ENCODE data around the gene ADCY9.

The ADCY9 gene

GRCh38 chr16:4011225-4011939 lies 104.9 kb downstream of the ADCY9 start:
- no peak for DNase-seq (ENCODE audit: low read depth)
- no peak overlapping the region for H3K4me3 ChIP-seq (ENCODE audit: low read length)
- no peak for TF ChIP-seq CTCF (conservative IDR thresholded peaks at IDR 0.05; ENCODE audit: low read depth, low read length)

- no peak overlapping the region for H3K4me3 ChIP-seq (ENCODE audit: low read length)
- no peak for TF ChIP-seq CTCF (conservative IDR thresholded peaks at IDR 0.05; ENCODE audit: low read depth, low read length)
- DNase-seq (ENCODE audit: low read depth), result no peak
Observed at GRCh38 chr16:4010225-4011158, 105.8 kb downstream of the ADCY9 start.

DNA sequence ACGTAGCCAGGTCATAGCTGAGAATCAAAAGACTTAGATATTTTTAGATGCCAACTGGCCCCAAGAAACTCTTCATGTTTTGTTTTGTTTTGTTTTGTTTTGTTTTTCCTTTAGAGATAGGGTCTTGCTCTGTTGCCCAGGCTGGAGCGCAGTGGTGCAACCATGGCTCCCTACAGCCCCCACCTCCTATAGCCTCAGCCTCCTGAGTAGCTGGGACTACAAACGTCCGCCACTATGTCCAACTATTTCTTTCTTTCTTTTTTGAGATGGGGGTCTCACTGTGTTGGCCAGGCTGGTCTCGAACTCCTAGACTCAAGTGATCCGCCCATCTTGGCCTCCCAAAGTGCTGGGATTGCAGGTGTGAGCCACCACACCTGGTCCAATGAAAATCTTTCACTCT lies 107.1 kb downstream of the ADCY9 start:
- no peak for DNase-seq (ENCODE audit: low read depth)
- TF ChIP-seq CTCF (conservative IDR thresholded peaks at IDR 0.05; ENCODE audit: low read depth, low read length), result no peak
- no peak overlapping the region for H3K4me3 ChIP-seq (ENCODE audit: low read length)

DNA sequence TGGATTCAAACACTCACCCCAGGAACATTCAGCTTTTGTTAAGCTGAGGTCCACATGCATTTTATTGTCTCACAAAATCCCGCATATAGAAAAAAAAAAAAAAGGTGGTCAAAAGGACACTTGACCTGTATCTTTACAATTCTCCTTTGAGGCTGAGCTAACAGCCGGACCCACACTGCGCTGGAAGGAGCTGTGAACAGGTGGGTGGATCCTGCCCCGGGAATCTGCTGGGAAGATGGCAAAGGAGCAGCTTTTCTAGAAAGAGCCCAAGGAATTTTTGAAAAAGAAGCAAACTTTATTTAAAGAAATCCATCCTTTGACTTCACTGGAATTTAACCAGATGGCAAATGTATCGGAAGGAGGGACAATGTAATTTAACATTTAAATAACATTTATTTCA lies 108.1 kb downstream of the ADCY9 start:
- no peak for TF ChIP-seq CTCF (conservative IDR thresholded peaks at IDR 0.05; ENCODE audit: low read depth, low read length)
- no peak for DNase-seq (ENCODE audit: low read depth)
- H3K4me3 ChIP-seq (ENCODE audit: low read length), result no peak overlapping the region

- no peak overlapping the region for H3K4me3 ChIP-seq (ENCODE audit: low read length)
- TF ChIP-seq CTCF (conservative IDR thresholded peaks at IDR 0.05; ENCODE audit: low read depth, low read length), result no peak
- no peak for DNase-seq (ENCODE audit: low read depth)
Observed at GRCh38 chr16:4006397-4006999, 109.7 kb downstream of the ADCY9 start.

GRCh38 chr16:4005731-4006130 lies 110.5 kb downstream of the ADCY9 start:
- H3K4me3 ChIP-seq (ENCODE audit: low read length), result no peak overlapping the region
- no peak for TF ChIP-seq CTCF (conservative IDR thresholded peaks at IDR 0.05; ENCODE audit: low read depth, low read length)
- DNase-seq (ENCODE audit: low read depth), result no peak
